GM21786 (cell line): ENCODE results near the gene MPV17L2.
"Not testable (repeated sequence)": the region's sequence is repeated elsewhere in the genome, so short reads cannot be mapped to it uniquely, and the experiment has no call there.

Experiments
- ATAC-seq: cut with Tn5 transposase; IDR thresholded peaks from one replicate; pipeline ENCODE4 v1.9.1; 2021; ENCODE audit not compliant: unreplicated experiment

Gene MPV17L2

DNA sequence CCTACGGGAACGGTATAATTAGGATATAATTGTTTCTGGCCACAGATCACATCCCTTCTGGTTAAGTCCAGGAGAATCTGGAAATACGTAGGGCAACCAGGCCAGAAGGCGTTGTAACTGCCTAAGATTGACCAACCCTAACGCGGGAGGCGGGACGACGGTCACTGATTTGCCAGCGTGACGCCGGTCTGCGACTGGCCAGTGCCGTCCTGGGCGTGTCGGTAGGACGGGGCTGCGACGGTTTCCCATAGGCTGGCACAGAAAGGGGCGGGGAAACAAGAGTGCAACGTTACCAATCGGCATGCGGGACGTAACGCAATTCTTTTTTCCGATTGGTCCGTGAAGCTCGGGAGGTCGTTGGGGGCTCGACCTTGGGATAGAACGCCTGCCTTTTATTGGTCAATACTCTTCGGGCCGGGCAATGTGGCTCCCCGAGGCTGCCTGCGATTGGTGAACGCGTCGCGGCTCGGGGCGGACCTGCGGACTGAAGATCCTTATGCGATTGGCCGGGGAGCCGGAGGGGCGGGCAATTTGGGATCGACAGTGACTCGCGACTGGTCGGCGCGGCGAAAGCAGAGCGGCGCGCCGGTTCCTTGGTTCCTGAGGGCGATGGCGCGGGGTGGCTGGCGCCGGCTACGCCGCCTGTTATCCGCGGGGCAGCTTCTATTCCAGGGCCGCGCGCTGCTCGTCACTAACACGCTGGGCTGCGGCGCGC lies at the start of gene MPV17L2:
MPV17L2 (plus strand) TSS at position 546 of the 715 bp plus-strand sequence; CDS start at position 610, 64 bp downstream.
- ATAC-seq, result peak; percentile 88

DNA sequence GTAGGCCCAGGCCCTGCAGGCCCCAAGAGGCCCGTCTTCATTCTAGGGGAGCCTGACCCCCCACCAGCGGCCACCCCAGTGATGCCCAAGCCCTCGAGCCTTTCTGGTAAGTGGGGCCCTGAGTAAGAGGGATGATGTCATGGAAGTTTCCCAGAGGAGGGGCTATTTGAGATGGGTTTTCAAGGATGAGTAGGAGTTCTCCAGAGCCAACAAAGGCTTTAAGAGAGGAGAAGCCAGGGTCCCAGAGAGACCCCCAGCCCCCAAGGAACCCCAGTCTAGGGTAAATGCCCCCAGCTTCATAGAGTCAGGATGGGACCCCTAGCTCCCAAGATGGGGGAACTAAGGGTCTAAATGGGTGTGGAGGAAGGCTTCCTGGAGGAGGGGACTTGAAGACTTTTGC lies 49.1 kb upstream of the MPV17L2 start:
- no peak for ATAC-seq

DNA sequence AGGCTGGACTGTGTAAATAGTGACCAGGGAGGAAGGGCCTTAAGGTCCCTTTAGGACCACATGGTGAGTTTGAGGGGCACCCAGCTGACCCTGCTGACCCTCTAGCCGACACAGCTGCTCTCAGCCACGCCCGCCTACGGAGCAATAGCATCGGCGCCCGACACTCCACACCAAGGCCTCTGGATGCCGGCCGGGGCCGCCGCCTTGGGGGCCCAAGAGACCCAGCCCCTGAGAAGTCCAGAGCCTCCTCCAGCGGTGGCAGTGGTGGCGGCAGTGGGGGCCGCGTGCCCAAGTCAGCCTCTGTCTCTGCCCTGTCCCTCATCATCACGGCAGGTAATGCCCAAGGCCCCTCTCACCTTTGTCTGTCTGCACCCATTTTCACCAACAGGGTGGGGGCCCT lies 48.7 kb upstream of the MPV17L2 start:
- ATAC-seq, result no peak

GRCh38 chr19:18144906-18145305 lies 48.1 kb upstream of the MPV17L2 start:
- ATAC-seq, result no peak

DNA sequence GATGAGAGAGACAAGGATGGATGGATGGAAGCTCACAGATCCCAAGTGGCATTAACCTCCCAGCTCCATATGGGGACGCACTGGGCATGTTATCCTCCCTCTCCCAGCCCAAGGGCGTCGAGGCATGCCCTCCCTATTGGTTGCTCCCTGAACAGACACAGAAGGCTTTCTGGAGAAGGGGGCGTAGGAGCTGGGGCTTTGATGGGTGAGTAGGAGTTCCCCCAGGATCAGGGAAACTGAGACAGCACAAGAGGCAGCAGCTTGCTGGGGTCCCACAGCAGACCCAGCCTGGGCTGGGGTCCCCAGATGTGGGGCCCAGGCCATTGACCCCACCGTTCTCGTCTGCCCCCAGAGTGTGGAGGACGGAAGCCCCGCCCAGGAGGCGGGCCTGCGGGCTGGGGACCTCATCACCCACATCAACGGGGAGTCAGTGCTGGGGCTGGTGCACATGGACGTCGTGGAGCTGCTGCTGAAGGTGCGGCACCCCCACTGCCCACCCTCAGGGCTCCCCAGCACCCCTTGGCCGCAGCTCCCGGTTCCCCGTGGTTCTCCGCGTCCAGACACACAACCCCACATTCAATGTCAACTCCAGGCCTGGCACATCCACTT lies 47.5 kb upstream of the MPV17L2 start:
- ATAC-seq, result no peak

GRCh38 chr19:18147396-18147795 lies 45.6 kb upstream of the MPV17L2 start:
- ATAC-seq, result no peak

- ATAC-seq, result no peak
Measured at GRCh38 chr19:18149596-18149975, 43.4 kb upstream of the MPV17L2 start.

DNA sequence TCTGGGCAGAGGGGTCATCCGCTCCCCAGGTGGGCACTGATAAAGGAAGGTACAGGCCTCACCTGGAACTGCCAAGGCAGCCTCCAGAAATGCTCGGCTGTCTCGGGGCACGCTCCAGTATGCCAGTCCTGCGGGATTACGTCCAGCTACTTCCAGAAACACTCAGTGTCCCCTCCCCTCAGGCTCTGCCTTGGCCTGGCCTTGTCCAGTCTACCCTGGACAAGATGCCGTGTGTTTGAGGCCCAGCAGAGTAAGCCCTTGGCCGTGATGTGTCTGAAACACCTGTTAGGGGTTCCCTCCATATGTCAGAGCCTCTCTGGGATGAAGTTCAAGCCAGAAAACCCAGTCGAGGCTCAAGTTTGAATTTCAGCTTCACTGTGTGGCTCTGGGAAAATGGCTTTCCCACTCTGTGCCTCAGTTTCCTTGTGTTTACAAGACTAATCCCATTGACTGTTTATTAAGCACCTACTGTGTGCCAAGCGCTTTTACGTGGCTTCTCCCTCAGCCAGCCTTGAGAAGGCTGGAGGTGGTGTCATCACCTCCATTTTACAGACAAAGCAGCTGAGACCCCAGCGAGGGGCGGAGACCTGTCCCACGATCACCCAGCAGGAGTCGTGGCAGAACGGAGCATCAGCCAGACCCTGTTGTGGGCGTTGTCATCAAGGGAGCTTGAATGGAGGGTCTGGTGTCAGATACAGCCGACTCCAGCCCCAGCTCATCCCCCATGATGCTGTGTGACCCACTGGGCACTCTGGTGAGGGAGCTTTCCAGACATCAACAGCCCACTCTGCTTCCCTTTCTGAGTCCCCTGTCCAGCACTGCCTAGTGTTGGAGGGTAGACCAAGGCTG lies 42.0 kb upstream of the MPV17L2 start:
- ATAC-seq, result no peak

DNA sequence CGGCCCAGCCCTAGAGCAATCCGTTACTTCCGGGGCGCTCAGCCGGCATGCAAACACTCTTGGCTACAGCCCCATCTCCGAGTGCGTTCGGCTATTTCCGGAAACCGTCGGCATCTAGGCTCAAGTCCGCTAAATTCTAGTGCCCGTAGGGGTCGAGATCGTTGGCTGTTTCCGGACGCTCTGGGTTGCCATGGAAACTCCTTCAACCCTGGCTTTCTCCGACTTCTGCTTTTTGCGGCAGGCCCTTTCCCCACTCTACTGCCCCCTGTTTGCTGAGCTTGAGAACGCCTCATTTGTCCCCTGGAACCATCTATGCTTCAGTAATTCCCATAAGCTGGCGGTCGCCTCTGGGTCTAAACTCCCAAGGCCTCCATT lies 40.6 kb upstream of the MPV17L2 start:
- peak; percentile 70 for ATAC-seq

- peak; percentile 70 for ATAC-seq
Measured at GRCh38 chr19:18152817-18153555, 40.0 kb upstream of the MPV17L2 start, which contains the start of gene PIK3R2. Gene PIK3R2, plus strand, starts transcription at chr19:18153163. Its CDS starts 2,717 bp downstream, at chr19:18155880.

DNA sequence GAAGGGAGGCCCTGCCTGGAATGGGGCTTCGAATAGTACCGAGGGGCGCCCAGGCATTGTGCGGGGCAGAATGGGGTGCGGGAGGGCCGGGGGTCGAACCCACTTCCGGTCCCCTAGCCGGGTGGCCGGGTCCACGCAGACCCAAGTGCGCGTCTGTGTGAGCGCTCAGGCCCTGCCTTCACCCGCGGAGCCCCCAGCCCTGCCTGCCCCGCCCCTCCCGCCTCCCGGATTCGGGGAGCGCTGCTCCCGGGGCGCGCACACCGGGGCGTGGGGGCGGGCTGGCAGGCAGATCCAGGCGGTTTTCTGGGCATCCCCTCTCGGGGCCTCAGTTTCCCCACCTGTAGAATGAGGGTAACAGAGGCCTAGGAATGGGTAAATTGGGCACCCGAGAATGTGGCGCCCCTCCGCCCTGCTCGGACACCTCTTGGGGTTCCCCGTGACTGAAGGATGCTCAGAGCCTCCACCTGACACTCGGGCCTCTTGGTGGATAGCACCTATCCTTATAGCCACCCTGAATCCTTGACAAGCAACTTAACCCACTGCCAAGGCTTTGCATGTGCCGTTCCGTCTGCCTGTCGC lies 39.4 kb upstream of the MPV17L2 start:
- ATAC-seq, result no peak

GRCh38 chr19:18155095-18156087 lies 37.6 kb upstream of the MPV17L2 start:
- ATAC-seq, result no peak

GRCh38 chr19:18156268-18156667 lies 36.8 kb upstream of the MPV17L2 start:
- no peak for ATAC-seq

DNA sequence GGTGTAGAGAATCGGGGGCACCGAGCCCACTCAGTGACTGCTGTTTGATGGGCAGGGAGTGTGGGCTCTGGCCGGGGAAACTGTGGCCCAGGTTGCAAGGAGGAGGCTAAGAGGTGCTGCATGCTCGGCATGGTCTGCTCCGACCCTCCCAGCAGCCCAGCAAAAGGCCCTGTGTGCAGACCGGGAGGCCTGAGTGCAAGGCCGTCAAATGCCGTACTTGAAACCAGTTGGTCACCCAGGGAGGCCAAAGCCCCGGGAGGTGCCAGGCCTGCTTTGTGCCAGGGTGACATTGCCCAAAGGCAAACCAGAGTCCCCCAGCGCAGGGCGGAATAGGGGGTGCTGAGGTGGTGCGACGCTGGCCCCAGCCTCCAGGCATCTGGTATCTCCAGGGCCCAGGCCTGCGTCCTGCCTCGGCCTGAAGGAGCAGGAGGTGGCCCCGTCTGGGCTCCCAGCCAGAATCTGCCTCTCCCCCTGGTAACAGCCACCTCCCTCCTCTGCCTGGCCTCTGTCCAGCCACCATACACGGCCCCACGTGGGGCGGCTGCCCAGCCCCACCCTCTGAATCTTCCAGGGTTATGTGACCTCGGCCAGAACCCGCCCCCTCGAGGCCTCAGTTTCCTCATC lies 36.1 kb upstream of the MPV17L2 start:
- ATAC-seq, result no peak

GRCh38 chr19:18157465-18158063 lies 35.5 kb upstream of the MPV17L2 start:
- ATAC-seq, result no peak

- ATAC-seq, result no peak
Measured at GRCh38 chr19:18158467-18158866, 34.6 kb upstream of the MPV17L2 start.

- not testable (repeated sequence) for ATAC-seq
Measured at GRCh38 chr19:18159059-18159616, 33.9 kb upstream of the MPV17L2 start.

DNA sequence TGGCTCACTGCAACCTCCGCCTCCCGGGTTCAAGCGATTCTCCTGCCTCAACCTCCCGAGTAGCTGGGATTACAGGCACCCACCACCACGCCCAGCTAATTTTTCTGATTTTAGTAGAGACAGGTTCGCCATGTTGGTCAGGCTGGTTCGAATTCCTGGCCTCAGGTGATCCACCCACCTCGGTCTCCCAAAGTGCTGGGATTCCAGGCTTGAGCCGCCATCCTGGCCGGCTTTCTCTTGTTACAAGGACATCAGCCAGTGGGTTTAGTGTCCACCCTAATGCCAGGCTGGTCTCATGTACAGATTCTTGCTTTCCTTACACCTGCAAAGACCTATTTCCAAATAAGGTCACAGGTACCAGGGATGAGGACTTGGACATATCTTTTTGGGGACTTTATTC lies 33.2 kb upstream of the MPV17L2 start:
- no peak for ATAC-seq
